ENCODE measurements around the gene ARID1B.
"Not testable (repeated sequence)": the region's sequence is repeated elsewhere in the genome, so short reads cannot be mapped to it uniquely, and the experiment has no call there.

ARID1B gene

DNA sequence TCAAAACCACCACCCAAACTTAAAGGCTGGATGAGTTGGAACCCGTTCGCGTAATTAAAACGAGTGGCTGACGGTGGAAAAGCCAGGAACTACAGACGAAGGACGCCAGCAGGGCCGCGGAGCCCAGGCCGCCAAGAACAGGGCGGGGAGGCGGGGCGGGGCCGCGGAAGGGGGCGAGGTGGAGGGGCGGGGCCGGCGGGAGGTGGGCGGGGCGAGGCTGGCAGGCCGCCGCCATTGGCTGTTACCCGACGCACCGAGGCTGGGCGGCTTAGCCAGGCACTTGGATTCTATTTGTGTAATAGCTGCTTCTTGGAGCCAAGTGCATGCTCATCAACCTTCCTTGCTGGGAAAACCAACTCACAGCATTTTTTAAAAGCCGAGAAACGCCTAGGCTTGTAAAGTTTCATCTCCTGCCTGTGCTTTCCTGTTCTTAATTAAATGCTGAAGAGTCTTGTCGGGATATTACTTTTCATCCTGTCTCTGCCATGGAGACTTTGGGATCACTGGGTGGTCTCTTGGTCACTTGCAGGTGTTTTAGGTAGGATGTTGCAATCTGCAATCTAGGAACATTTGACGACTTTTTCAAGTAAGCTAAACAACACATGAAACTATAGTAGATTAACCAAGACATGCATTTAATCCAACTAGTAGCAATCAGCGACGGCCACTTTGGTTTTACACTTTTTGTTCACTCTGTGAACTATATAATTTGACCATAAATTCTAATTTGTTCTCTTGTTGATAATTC, 245.0 kb downstream of the ARID1B start:
- peak; percentile 91 for DNase-seq (ENCODE audit: low spot score)

DNA sequence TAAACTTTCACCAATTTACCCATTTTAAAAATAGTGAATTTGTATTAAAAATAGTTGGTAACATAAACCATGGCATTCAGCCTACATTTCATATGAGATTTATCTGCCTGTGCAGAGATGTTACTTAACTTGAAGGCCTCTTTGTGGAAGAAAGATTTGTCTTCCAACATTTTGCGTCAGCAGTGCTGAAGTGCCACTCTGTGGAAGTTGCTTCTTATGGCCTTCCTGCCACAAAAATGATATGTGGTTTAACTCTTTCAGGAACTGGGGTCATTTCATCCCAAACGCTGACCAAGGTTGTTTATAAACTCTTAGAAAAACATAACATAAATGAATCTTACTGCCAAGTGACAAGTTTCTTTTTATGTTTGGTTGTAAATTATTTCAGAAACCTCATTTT, 246.8 kb downstream of the ARID1B start:
- no peak for DNase-seq (ENCODE audit: low spot score)

DNA sequence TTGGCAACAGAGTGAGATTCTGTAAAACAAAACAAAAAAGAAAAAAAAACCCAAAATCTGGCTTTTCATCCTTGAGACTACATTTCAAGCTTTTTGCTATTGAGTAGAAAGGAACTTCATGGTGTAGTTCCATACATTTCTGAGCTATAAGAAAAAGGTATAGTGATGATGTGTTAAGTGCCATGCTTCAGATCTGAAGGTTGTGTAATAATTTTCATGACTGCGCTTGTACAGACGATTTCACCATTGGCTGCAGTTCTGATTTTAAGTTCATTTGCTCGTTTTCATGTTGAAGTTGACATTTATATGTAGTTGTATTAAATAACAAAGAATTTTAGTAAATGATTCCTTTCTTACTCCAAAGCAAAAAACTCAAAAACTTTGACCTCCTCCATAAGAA, 247.6 kb downstream of the ARID1B start:
- DNase-seq (ENCODE audit: low spot score), result no peak

DNA sequence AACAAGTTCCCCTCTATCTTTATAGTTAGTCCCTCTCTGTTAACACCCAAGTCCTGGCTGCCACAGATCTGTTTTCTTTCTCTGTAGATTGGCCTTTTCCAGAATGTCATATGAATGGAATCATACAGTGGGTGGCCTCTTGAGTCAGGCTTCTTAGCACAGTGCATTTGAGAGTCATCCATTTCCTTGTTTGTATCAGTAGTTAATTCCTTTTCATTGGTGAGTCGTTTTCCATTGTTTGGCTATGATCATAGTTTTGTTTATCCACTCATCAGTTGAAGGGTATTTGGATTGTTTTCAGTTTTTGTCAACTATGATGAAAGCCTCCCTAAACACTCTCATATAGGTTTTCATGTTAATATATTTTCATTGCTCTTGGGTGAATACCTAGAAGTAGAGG, 248.3 kb downstream of the ARID1B start:
- DNase-seq (ENCODE audit: low spot score), result no peak

DNA sequence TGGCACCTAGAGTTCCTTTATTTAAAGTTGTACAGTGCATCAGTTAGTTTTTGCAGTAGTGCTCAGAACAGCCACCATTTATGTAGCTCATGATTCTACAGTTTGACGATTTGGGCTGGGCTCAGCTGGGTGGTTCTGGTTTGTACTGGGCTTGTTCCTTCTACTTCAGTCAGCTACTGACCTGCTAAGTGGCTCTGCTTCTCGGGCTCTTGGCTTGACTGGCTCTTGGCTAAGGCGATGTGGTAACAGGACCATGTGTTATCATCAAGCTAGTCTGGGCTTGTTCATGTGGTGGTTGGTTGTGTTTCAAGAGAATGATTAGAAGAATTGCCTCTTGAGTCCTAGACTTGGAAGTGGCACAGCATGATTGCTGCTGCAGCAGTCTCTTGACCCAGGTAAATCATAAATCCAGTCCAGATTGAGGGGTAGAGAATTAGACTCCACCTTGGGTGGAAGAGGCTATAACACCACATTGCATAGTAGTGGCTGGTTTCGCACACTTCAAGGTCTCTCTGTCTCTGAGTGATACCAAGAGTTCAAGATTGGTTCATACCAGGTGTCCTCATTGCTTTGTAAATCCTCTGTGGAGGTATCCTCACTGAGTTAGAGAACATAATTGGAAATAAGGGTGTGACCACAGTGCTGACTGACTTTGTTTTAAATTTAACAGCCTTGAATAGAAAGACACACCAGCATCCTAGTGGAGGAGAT, 253.0 kb downstream of the ARID1B start:
- DNase-seq (ENCODE audit: low spot score), result no peak

DNA sequence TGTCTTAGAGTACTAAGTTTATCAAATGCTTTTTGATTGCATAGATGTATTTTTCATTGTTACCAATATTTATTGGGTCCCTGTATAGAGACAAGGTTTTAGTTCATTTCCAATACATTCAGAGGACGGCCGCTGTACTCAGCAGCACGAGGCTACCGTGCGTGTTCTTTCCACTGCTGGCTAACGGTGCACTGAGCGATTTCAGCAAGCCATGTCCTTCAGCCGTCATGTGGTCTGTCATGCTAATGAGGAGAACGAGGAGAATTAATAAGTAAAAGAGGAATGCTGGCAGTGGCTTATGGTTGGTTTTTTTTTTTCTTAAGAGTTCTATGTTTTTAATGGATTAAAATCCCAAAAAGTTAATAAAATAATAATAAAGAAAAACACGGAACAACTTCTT, 253.6 kb downstream of the ARID1B start:
- no peak for DNase-seq (ENCODE audit: low spot score)

DNA sequence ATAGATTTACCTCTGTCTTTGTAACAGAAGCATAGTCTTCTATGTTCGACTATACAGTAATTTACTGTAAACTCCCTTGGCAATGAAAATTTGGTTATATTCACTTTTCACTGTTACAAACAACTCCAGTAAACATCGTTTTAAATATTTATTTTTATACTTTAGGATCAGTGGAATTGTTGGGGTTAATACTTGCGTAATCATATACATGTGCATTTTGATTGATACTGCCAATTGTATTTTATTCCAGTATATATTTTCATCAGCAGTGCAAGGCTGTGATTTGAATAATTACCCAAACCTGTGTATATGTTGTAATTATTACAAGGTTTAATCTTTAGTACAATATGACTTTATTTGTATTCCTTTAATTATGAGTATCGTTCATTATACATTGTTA, 255.7 kb downstream of the ARID1B start:
- no peak for DNase-seq (ENCODE audit: low spot score)

DNA sequence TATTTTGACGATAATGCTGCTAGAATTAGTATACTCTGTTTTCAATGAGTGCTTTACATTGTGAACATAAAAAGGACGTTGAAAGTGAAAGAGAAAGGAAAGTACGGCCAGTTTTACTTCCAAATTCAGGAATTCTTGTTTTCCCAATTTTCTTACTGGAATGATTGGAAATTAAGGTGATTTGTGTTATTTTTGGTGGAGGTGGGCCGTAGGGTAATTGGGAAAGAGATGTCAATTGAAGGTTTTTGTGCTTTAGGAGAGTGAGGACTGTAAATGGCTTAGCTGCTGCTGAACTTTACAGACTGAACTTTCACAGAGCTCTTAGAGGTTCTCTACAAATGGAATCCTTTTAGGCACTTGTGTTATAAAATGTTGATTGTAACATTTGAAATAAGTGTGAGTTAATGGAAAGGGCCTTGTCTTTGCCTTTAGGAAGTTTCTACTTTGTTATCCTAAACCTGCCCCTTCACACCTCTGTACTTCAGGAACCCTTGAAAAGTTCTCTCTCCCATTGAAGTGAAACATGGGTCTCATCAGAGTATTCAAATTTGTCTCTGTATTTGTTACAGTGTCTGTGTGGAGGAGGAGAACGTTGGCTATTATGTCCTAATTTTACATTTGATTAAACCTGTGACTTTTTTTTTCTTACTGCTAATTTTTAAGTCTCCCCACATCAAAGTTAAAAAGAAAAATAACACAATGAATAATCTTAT, 256.4 kb downstream of the ARID1B start:
- DNase-seq (ENCODE audit: low spot score), result no peak

DNA sequence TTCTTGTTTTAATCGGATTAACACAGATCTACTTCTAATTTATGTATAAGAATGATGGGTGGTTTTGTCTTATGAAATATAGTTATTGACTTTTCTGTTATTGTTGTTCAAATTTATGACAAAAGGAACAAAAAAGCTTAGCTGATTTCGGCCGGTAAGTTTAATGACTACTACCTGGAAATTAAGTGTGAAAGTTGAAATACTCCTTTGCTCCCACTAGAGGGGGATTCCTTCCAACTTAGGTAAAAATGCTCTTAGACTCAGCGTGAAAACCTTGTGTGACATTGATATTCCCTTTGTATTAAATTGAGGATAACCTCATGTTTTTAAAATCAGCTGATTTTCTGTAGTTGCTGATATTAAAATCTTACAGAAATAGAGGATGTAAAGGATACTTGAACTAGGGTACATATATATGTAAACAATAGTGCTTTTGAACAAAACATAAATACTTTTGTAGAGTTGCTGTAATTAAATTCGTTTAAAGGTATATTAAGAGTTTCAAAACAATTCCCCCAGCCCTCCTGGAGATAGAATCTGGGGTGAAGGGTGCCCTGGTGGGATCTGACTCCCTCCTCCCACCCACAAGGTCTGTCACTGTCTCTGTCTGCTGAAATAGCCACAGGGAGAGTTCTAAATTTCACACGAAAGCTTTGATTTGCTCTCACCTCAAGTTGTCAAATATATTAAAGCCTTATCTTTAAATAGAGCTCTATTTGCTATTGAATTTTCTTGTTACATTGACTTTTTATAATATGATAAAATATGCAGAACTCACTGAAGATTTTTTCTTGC, 257.5 kb downstream of the ARID1B start:
- peak; percentile 79 for DNase-seq (ENCODE audit: low spot score)

DNA sequence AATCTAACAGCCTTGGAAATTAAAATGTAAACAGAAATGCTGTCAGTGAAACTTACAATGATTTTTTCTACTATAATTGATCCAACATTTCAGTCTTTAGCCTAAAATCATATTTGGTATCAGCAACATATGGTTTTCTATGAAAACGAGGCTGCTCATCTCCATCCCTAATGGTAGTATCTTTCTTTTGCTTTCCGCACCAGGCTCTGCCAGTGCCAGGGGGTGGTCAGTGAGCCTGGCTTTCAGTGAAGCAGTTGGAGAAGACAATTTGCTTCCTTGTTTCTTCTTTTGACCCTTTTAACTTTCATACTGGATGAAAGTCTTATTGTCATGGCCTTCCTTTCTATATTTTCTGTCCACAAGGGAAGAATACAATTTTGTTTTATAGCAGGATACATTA, 258.4 kb downstream of the ARID1B start:
- no peak for DNase-seq (ENCODE audit: low spot score)

DNA sequence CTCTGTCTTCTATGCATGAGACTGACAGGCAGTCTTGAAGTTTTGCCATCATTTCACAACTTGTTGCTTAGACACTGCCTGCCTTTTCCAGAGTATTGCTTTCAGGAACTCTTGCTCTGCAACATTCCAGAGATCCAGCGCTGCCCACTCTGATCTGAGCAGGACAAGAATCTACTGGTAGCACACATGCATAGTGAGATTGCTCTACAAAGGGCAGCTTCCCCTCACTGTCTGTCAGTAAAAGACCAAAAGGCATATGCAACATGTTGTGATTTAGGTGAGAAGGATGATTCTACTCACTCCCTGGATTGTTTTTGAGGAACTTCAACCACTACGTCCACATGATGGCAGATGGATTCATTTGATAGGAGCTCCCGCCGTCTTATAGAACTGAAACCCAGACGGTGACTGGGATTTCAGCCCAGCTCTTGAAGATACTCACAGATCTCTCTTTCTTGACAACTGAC, 259.1 kb downstream of the ARID1B start:
- peak; percentile 61 for DNase-seq (ENCODE audit: low spot score)

DNA sequence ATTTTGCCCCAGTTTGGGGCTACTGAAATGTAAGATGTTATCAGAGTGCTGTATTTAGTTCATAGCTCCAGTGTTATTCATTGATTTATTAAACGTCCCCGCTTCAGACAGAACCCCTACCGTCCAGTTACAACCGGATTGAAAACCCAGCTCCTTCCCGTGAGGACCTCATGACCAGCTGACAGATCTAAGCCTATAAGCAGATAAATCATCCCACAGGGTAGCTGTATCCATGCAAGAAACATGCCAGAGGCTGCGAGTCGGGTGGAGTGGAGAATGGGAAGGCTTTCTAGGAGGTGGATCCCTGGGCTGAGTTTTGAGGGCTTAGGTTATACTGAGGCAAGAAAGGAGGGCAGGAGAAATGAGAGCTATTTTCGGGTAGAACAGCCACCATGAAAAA, 260.0 kb downstream of the ARID1B start:
- no peak for DNase-seq (ENCODE audit: low spot score)

DNA sequence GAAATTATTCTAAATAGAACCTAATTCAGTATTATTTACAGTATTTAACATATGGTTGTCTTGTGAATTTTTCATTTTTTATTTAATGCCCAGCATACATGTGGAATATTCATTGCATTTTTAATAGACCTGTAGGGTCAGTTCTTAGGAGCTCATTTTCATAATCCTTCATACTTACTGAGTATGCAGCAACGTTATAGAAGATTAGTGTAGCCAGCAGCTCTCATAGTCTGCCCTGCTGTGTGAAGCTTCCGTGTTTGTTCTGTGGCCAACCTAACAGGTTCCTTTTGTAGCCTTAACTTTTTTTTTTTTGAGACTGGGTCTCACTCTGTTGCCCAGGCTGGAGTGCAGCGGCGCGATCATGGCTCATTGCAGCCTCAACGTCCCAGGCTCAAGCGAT, 261.4 kb downstream of the ARID1B start:
- DNase-seq (ENCODE audit: low spot score), result no peak

DNA sequence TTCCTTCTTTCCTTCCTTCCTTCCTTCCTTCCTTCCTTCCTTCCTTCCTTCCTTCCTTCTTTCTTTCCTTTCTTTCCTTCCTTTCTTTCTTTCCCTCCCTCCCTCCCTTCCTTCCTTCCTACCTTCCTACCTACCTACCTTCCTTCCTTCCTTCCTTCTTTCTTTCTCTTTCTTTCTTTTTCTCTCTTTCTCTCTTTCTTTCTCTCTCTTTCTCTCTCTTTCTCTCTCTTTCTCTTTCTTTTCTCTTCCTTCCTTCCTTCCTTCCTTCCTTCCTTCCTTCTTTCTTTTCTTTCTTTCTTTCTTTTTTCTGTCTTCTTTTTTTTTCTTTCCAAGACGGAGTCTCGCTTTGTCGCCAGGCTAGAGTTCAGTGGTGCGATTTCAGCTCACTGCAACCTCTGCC, 262.5 kb downstream of the ARID1B start:
- DNase-seq (ENCODE audit: low spot score), result not testable (repeated sequence)

DNA sequence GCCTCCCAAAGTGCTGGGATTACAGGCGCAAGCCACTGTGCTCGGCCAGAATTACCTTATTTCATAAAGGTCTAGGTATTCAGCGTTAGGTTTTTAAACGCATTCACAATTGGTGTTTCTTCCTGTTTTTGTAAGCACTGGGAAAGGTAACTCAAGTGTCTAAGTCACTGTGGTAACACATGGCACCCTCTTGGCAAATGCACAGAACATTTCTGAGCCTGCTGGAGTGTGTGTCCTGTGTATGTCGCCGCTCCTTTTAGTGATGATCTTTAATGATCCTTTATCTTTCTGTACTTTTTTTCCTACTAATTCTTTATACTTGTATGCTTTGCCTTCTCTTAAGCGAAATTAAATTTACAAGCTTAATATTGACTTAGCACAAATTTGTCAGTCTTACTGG, 263.0 kb downstream of the ARID1B start:
- DNase-seq (ENCODE audit: low spot score), result peak; percentile 61

DNA sequence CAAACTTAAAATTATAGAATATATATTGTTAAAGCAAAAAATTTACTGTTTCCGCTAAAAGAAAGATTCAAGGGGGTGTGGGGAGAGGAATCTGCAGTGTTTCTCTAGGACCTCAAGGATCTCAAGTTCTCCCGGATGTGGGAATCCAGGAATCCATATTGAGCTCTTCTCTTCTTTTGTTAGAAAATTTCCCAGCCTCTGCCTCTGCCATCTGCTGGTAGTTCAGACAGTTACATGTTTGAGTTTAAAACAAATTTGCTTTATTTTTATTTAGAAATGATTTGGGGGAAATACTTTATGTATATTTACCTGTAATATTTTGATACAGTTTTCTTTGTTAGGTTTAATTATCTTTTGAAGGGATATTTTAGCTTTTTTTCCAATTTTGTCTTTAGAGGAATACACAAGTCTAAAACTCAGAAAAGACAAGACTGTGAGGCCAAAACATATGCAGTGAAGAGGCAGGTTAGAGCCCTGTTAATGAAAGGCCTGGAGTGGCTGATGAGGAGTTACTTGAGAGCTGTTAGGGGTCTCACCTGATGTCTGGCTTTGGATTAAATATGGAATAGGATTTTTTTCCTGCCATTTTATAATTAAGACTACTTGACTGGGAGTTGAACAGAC, 268.8 kb downstream of the ARID1B start:
- peak; percentile 51 for DNase-seq (ENCODE audit: low spot score)

DNA sequence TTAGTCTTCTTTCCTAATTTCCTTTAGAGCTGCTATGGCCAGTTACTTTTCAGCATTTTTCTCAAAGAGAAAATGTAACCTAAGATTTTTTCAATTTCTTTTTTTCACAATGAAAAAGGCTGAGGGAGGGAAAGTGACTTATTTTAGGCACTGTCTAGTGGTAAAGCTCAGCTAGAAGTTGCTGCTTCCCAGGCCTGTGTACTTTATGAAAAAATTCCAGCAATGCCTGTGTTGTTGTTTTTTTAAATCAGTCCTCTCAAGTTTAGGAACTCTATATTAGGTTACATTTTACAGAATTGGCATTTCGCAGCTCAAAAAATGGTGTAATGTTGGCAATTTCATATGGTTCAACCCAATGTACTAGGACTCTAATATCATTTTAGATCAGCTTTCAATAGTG, 269.6 kb downstream of the ARID1B start:
- no peak for DNase-seq (ENCODE audit: low spot score)

DNA sequence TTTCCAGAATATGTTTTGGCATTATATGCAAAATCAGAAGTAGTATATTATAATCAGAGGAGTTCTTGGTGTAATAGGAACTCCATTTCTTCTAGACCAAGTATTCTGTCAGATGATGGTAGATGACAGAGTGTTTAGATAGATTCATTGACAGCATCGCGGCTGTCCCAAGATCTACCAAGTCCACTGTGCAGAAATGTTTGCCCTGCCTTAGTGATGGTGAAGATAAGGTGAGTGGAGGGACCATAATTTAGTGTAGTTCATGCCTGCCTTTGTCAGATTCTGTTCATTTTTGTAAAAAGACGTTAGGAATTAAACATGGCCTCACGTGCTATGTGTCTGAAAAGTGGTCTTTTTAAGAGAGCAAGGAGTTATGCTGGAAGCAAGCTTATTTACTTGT, 270.1 kb downstream of the ARID1B start:
- no peak for DNase-seq (ENCODE audit: low spot score)

DNA sequence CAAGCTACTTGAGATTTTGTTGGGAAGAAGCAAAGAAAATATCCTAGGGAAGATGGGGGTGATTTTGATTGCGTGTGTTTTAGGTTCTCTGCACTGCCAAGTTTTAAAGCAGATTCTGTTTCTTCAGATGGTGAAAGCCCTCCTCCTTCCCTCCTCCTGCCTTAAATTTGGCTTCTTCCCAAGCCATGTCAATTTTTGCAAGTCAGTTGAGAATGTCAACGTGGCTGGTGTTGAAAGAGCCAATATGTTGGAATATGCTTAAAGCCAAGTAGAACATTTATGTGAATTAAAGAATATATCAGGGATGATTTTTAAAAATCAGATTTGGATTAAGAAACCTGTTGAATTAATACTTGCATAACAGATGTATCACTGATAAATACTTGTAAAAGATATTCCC, 270.8 kb downstream of the ARID1B start:
- DNase-seq (ENCODE audit: low spot score), result no peak

DNA sequence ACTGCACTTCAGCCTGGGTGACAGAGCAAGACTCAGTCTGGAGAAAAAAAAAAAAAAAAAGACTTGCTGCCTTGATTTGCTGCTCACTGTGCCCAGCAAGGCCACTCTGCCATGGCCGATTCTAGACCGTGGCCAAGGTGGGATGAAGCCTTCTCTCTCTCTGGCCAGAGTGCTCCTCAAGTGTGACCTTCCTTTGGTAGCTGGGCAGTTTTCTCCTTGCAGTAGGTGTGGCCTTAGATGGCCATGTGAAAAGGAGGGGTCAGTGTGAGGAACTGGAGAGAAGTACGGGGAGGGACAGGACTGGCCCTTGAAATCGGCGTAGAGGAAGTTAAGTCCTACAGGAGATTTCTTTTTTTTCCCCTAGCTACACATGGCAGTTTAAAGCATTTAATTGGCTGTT, 272.0 kb downstream of the ARID1B start:
- DNase-seq (ENCODE audit: low spot score), result no peak

DNA sequence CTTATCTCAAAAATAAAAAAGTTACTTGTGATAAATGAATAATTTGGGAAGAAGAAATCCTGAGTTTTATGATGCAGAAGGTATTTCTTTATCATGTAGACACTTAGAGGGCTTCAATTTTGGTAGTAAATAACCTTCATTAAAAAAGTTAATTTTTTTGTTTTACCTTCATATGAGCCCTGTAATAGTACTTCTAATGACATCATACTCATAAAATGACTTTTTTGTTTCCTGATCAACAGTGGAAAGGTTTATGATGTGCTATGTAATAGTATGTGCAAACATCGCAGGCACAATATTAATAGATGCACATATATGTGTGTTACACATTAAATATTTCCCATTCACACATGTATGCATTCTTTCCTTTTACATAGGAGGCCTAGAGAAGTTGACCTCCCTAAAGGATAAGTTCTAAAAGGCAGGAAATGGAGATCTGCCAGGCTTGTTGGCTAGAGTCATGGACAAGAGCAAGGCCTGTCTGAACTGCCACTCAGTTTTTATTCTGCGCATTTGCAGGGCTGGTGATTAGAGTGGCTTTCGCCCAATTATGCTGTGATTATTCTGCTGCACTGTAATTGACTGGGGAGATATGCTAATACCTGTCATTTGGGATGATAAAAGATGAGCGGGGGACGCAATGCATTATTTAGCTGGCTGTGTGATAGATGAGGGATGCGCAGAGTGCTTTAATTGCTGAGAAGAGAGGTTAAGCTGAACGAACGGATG, 273.5 kb downstream of the ARID1B start:
- DNase-seq (ENCODE audit: low spot score), result peak; percentile 82

Data from cerebellar cortex (tissue), 1 donor.